HepG2 (cell line): ENCODE data around the gene CSNK2B. TPM values are rescaled to one million over a fixed set of nuclear protein-coding genes. Genes with fewer than 3 reads are reported as not detected.

Source experiments
- DNMT3B ChIP-seq: conservative IDR thresholded peaks from 2 replicates; pipeline ENCODE4 v1.6.1; 2016; ENCODE audit warnings: missing biosample characterization, control low read depth
- E2F1 ChIP-seq: sonication (generic); formaldehyde crosslinking; IDR thresholded peaks from 2 replicates; pipeline ENCODE4 v1.5.0; 2020; ENCODE audit warnings: missing genetic modification reagents
- KLF15 ChIP-seq: sonication (generic); formaldehyde crosslinking; IDR thresholded peaks from 2 replicates; pipeline ENCODE4 v1.8.1; 2023; ENCODE audit warnings: borderline replicate concordance, mild to moderate bottlenecking, inconsistent platforms, missing genetic modification reagents, mixed read lengths
- KMT2A ChIP-seq: sonication (generic); formaldehyde crosslinking; IDR thresholded peaks from 2 replicates; pipeline ENCODE4 v1.4.0; 2020; ENCODE audit warnings: missing genetic modification reagents
- MIER2 ChIP-seq: IDR thresholded peaks from 2 replicates; pipeline ENCODE4 v1.6.1; 2016; ENCODE audit warnings: missing biosample characterization, missing genetic modification reagents
- PITX1 ChIP-seq: sonication (generic); formaldehyde crosslinking; IDR thresholded peaks from 2 replicates; pipeline ENCODE4 v1.5.1; 2020; ENCODE audit warnings: mild to moderate bottlenecking, missing genetic modification reagents
- PRDM4 ChIP-seq: sonication (generic); formaldehyde crosslinking; IDR thresholded peaks from 2 replicates; pipeline ENCODE4 v1.9.0; 2021; ENCODE audit warnings: missing genetic modification reagents, borderline replicate concordance
- SP1 ChIP-seq, 2 experiments: fragments of 450-650 bp in 1 of 2; sonication (generic) in 1 of 2; formaldehyde crosslinking in 1 of 2; IDR thresholded peaks; 2 replicates each; pipeline versions ENCODE4 v1.4.0 to v1.6.1; 2016 to 2020; ENCODE audit warnings: missing genetic modification reagents in 1 of 2
- XBP1 ChIP-seq: sonication (generic); formaldehyde crosslinking; IDR thresholded peaks from 2 replicates; pipeline ENCODE4 v1.5.0; 2020; ENCODE audit warnings: missing genetic modification reagents
- ZBTB14 ChIP-seq: sonication (generic); formaldehyde crosslinking; IDR thresholded peaks from 2 replicates; pipeline ENCODE4 v1.4.0; 2020; ENCODE audit warnings: missing genetic modification reagents
- ZBTB49 ChIP-seq: sonication (generic); formaldehyde crosslinking; IDR thresholded peaks from 2 replicates; pipeline ENCODE4 v1.4.0; 2020; ENCODE audit warnings: missing genetic modification reagents, borderline replicate concordance
- ZMYM3 ChIP-seq: sonication (generic); formaldehyde crosslinking; IDR thresholded peaks from 2 replicates; pipeline ENCODE4 v1.5.1; 2020; ENCODE audit warnings: mild to moderate bottlenecking, missing genetic modification reagents
- ZNF136 ChIP-seq: sonication (generic); formaldehyde crosslinking; IDR thresholded peaks from 2 replicates; pipeline ENCODE4 v1.8.1; 2022; ENCODE audit warnings: low read depth, mild to moderate bottlenecking, moderate library complexity, missing genetic modification reagents
- ZNF260 ChIP-seq: sonication (generic); formaldehyde crosslinking; IDR thresholded peaks from 2 replicates; pipeline ENCODE4 v1.4.0; 2020; ENCODE audit warnings: missing genetic modification reagents, low read depth, mild to moderate bottlenecking, borderline replicate concordance
- ZNF317 ChIP-seq: sonication (generic); formaldehyde crosslinking; IDR thresholded peaks from 2 replicates; pipeline ENCODE4 v1.5.0; 2020; ENCODE audit warnings: mild to moderate bottlenecking, missing genetic modification reagents
- ZNF644 ChIP-seq: IDR thresholded peaks from 2 replicates; pipeline ENCODE4 v1.6.1; 2016; ENCODE audit warnings: low read depth
- ZNF746 ChIP-seq: sonication (generic); formaldehyde crosslinking; IDR thresholded peaks from 2 replicates; pipeline ENCODE4 v1.8.0; 2022; ENCODE audit warnings: mild to moderate bottlenecking, missing genetic modification reagents
- ZZZ3 ChIP-seq: sonication (generic); formaldehyde crosslinking; IDR thresholded peaks from 2 replicates; pipeline ENCODE4 v1.4.0; 2020; ENCODE audit warnings: missing genetic modification reagents, mild to moderate bottlenecking, borderline replicate concordance
- polyA plus RNA-seq, 8 experiments: library from polyadenylated mRNA; depleted of rRNA in 3 of 8; stranded (reverse) in 7 of 8; unstranded in 1 of 8; fragments of >200 nt; fragmentation: Illumina TruSeq in 4 of 8; extraction: Trizol in 4 of 8; gene quantifications; 2 replicates each; pipeline versions ENCODE4 v1.2.1 to v1.2.3, GENCODE V29; 2011 to 2016; ENCODE audit warnings: low read depth in 4 of 8, missing spikeins in 1 of 8, mixed read lengths in 1 of 8; ENCODE audit not compliant: insufficient read depth in 1 of 8
- total RNA-seq, 5 experiments: library from RNA; depleted of rRNA; stranded (reverse); fragments of >200 nt; fragmentation: Illumina TruSeq; extraction: Trizol; gene quantifications; 2 replicates each; pipeline ENCODE4 v1.2.3, GENCODE V29; 2016; ENCODE audit warnings: low read depth in 1 of 5

CSNK2B gene
- total and polyA plus RNA-seq, 2 of the 13 experiments (the other 11 are each of a cell fraction or from before 2014, with no cell fraction given) = 111 to 296 TPM

- TF ChIP-seq E2F1 (CRISPR knock-in tag) = peak; percentile 90
- 0 out of 2 replicates have a peak, but pooled peaks have one; percentile 60 for TF ChIP-seq XBP1 (CRISPR knock-in tag)
- no peak; the same call in 1 of the 2 replicates for TF ChIP-seq ZNF136 (CRISPR knock-in tag)
- no peak for TF ChIP-seq SP1 (IDR thresholded peaks at IDR 0.05)
- peak; percentile 77 for TF ChIP-seq SP1 (CRISPR knock-in tag; IDR thresholded peaks at IDR 0.05)
- TF ChIP-seq ZBTB14 (CRISPR knock-in tag) = peak; percentile 78
- peak; percentile 85; the same call in 1 of the 2 replicates for TF ChIP-seq KMT2A (CRISPR knock-in tag)
- no peak for TF ChIP-seq ZNF644 (CRISPR knock-in tag)
- no peak for TF ChIP-seq ZZZ3
- no peak for TF ChIP-seq PRDM4 (CRISPR knock-in tag)
- 0 out of 2 replicates have a peak, but pooled peaks have one; percentile 76 for TF ChIP-seq ZNF260 (CRISPR knock-in tag)
- TF ChIP-seq PITX1 = no peak
- peak; percentile 57; the same call in 1 of the 2 replicates for TF ChIP-seq KLF15 (CRISPR knock-in tag)
- TF ChIP-seq ZNF746 (CRISPR knock-in tag) = no peak; the same call in none of the 2 replicates
- peak; percentile 55; the same call in 1 of the 2 replicates for TF ChIP-seq DNMT3B (CRISPR knock-in tag)
- TF ChIP-seq ZMYM3 (CRISPR knock-in tag) = no peak
- TF ChIP-seq ZBTB49 (CRISPR knock-in tag) = no peak
- no peak for TF ChIP-seq ZNF317 (CRISPR knock-in tag)
- TF ChIP-seq MIER2 (CRISPR knock-in tag) = peak; percentile 36
These were observed 5.3 kb upstream of the CSNK2B start, which contains the start of gene C6orf47 (continued) for GRCh38 chr6:31660381-31661261.
